Esophagus muscularis mucosa (tissue), 3 donors: ENCODE measurements around the gene ARL15.

Experiments used
- POLR2A ChIP-seq: fragments of 450-650 bp; IDR thresholded peaks from one replicate; pipeline ENCODE4 v1.6.1; 2017; ENCODE audit warnings: antibody characterized with exemption, moderate library complexity, mild to moderate bottlenecking, low read depth
- TF ChIP-seq, protein P1 (sequence below), 3 experiments: fragments of 200-600 bp in 2 of 3; fragments of 450-650 bp in 1 of 3; sonication (generic) in 2 of 3; IDR thresholded peaks; one replicate each; pipeline ENCODE4 v1.5.1; 2017 to 2019; ENCODE audit warnings: antibody characterized with exemption in 3 of 3, mild to moderate bottlenecking in 2 of 3, moderate library complexity in 1 of 3

- TF ChIP-seq, protein P1, sequence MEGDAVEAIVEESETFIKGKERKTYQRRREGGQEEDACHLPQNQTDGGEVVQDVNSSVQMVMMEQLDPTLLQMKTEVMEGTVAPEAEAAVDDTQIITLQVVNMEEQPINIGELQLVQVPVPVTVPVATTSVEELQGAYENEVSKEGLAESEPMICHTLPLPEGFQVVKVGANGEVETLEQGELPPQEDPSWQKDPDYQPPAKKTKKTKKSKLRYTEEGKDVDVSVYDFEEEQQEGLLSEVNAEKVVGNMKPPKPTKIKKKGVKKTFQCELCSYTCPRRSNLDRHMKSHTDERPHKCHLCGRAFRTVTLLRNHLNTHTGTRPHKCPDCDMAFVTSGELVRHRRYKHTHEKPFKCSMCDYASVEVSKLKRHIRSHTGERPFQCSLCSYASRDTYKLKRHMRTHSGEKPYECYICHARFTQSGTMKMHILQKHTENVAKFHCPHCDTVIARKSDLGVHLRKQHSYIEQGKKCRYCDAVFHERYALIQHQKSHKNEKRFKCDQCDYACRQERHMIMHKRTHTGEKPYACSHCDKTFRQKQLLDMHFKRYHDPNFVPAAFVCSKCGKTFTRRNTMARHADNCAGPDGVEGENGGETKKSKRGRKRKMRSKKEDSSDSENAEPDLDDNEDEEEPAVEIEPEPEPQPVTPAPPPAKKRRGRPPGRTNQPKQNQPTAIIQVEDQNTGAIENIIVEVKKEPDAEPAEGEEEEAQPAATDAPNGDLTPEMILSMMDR (IDR thresholded peaks at IDR 0.05), result no peak
- no peak for TF ChIP-seq POLR2A
These were observed 61.0 kb downstream of the ARL15 start for GRCh38 chr5:54249210-54250028.
